ENCODE measurements around the gene CCL27.
A peak's percentile ranks its signal among the peaks of the same experiment; 100 is the strongest.

CCL27 gene

GRCh38 chr9:34636791-34637355, 25.6 kb downstream of the CCL27 start:
- peak overlapping the region; percentile 83 for H3K27ac Mint-ChIP-seq
- H3K36me3 Mint-ChIP-seq: peaks cover 12% of the 10 kb centered on the region
- no peaks in the 10 kb centered on the region for H3K27me3 Mint-ChIP-seq
- DNase-seq: peak; percentile 30
- CTCF ChIA-PET: interaction anchor here (0.9 to 9.9 kb wide), 7 partner anchors 10 to 348 kb away, joined by 3 to 130 read pairs (median 7); partner anchors contain the start of genes DCTN3, GALT and RPP25L
- peak overlapping the region; percentile 88 for H3K4me3 Mint-ChIP-seq
- H3K4me1 Mint-ChIP-seq: peaks cover 42% of the 10 kb centered on the region
- no peaks in the 10 kb centered on the region for H3K9me3 Mint-ChIP-seq

- no peaks in the 10 kb centered on the region for H3K9me3 Mint-ChIP-seq
- CTCF ChIA-PET: interaction anchor here (0.7 to 9.9 kb wide), 7 partner anchors 11 to 112 kb away, joined by 3 to 130 read pairs (median 33); partner anchors contain the start of genes DCTN3, ENHO, GALT and RPP25L
- H3K4me3 Mint-ChIP-seq: peak overlapping the region; percentile 59
- H3K27me3 Mint-ChIP-seq: peaks cover 9% of the 10 kb centered on the region
- DNase-seq: no peak
- H3K27ac Mint-ChIP-seq: no peak overlapping the region
- peaks cover 12% of the 10 kb centered on the region for H3K36me3 Mint-ChIP-seq
- peaks cover 42% of the 10 kb centered on the region for H3K4me1 Mint-ChIP-seq
Observed at GRCh38 chr9:34635556-34635955, 26.9 kb downstream of the CCL27 start.

- Mint-ChIP-seq H3K4me1 (peaks cover 46% of the 10 kb centered on the region), H3K4me3 (no peak overlapping the region), H3K27ac (no peak overlapping the region), H3K36me3 (peaks cover 12% of the 10 kb centered on the region), H3K27me3 (peaks cover 17% of the 10 kb centered on the region), H3K9me3 (no peaks in the 10 kb centered on the region)
- DNase-seq: no peak
- CTCF ChIA-PET: interaction anchor here (0.7 to 9.9 kb wide), 19 partner anchors 8 to 303 kb away, joined by 3 to 130 read pairs (median 5); partner anchors contain the start of genes DCTN3, GALT and RPP25L
Observed at GRCh38 chr9:34634551-34635248, 27.8 kb downstream of the CCL27 start.

GRCh38 chr9:34633851-34634550, 28.5 kb downstream of the CCL27 start:
- no peaks in the 10 kb centered on the region for H3K9me3 Mint-ChIP-seq
- no peak overlapping the region for H3K4me3 Mint-ChIP-seq
- peaks cover 24% of the 10 kb centered on the region for H3K27me3 Mint-ChIP-seq
- H3K36me3 Mint-ChIP-seq: peaks cover 12% of the 10 kb centered on the region
- H3K4me1 Mint-ChIP-seq: peaks cover 50% of the 10 kb centered on the region
- CTCF ChIA-PET: interaction anchor here (0.6 to 9.9 kb wide), 18 partner anchors 9 to 302 kb away, joined by 3 to 130 read pairs (median 6); partner anchors contain the start of genes DCTN3, GALT and RPP25L
- peak; percentile 87 for DNase-seq
- no peak overlapping the region for H3K27ac Mint-ChIP-seq

- no peak for DNase-seq
- Mint-ChIP-seq H3K27ac (no peak overlapping the region), H3K4me3 (no peak overlapping the region)
Observed at GRCh38 chr9:34633166-34633565, 29.3 kb downstream of the CCL27 start.

GRCh38 chr9:34630402-34631154, 31.9 kb downstream of the CCL27 start:
- DNase-seq: no peak
- CTCF ChIA-PET: interaction anchor here (5.8 to 9.9 kb wide), 2 partner anchors 9 to 16 kb away, joined by 40 to 130 read pairs; partner anchors contain the start of genes DCTN3 and RPP25L
- H3K36me3 Mint-ChIP-seq: peaks cover 5% of the 10 kb centered on the region
- H3K4me3 Mint-ChIP-seq: no peak overlapping the region
- H3K27ac Mint-ChIP-seq: no peak overlapping the region
- H3K9me3 Mint-ChIP-seq: no peaks in the 10 kb centered on the region
- H3K4me1 Mint-ChIP-seq: peaks cover 30% of the 10 kb centered on the region
- peaks cover 59% of the 10 kb centered on the region for H3K27me3 Mint-ChIP-seq

More at GRCh38 chr9:34633166-34633565, 29.3 kb downstream of the CCL27 start:
- Mint-ChIP-seq H3K9me3 (no peaks in the 10 kb centered on the region), H3K36me3 (peaks cover 12% of the 10 kb centered on the region), H3K4me1 (peaks cover 46% of the 10 kb centered on the region), H3K27me3 (peaks cover 33% of the 10 kb centered on the region)
- CTCF ChIA-PET: interaction anchor here (1.3 to 9.9 kb wide), 9 partner anchors 10 to 131 kb away, joined by 5 to 130 read pairs (median 16); partner anchors contain the start of genes DCTN3, GALT and RPP25L

- CTCF ChIA-PET: interaction anchor here (0.7 to 9.9 kb wide), 3 partner anchors 15 to 24 kb away, joined by 3 to 130 read pairs (median 4); partner anchors contain the start of gene RPP25L
- Mint-ChIP-seq H3K4me3 (peak overlapping the region; percentile 65), H3K4me1 (peaks cover 21% of the 10 kb centered on the region), H3K36me3 (no peaks in the 10 kb centered on the region), H3K9me3 (no peaks in the 10 kb centered on the region), H3K27ac (no peak overlapping the region), H3K27me3 (peaks cover 70% of the 10 kb centered on the region)
- no peak for DNase-seq
Observed at GRCh38 chr9:34629491-34629808, 33.0 kb downstream of the CCL27 start.

- H3K27ac Mint-ChIP-seq: no peak within 1 kb of the TSS
- no peaks in the 10 kb centered on the region for H3K36me3 Mint-ChIP-seq
- H3K27me3 Mint-ChIP-seq: peaks cover 76% of the 10 kb centered on the region
- peak within 1 kb of the TSS; percentile 65 for H3K4me3 Mint-ChIP-seq
- CTCF ChIA-PET: interaction anchor here (1.3 to 9.9 kb wide), 2 partner anchors 14 to 23 kb away, joined by 4 to 130 read pairs; partner anchors contain the start of gene RPP25L
- H3K9me3 Mint-ChIP-seq: no peaks in the 10 kb centered on the region
- H3K4me1 Mint-ChIP-seq: peaks cover 18% of the 10 kb centered on the region
- peak; percentile 58 for DNase-seq
Observed at GRCh38 chr9:34628656-34629490, 33.6 kb downstream of the CCL27 start, which contains the start of gene ARID3C. ARID3C (minus strand) TSS chr9:34629066; CDS start chr9:34628014, 1,052 bp downstream.

GRCh38 chr9:34627716-34628655, 34.5 kb downstream of the CCL27 start:
- CTCF ChIA-PET: no interaction called here
- Mint-ChIP-seq H3K27me3 (peaks cover 84% of the 10 kb centered on the region), H3K4me3 (peak overlapping the region; percentile 60), H3K36me3 (no peaks in the 10 kb centered on the region), H3K27ac (no peak overlapping the region), H3K9me3 (no peaks in the 10 kb centered on the region), H3K4me1 (peaks cover 21% of the 10 kb centered on the region)
- no peak for DNase-seq

- DNase-seq: no peak
- CTCF ChIA-PET: interaction anchor here (1.1 to 2.4 kb wide), 5 partner anchors 8 to 33 kb away, joined by 3 to 13 read pairs (median 5); partner anchors contain the start of gene SIGMAR1
- Mint-ChIP-seq H3K27me3 (peaks cover 96% of the 10 kb centered on the region), H3K9me3 (no peaks in the 10 kb centered on the region), H3K36me3 (no peaks in the 10 kb centered on the region), H3K4me3 (no peak overlapping the region), H3K4me1 (peaks cover 28% of the 10 kb centered on the region), H3K27ac (no peak overlapping the region)
Observed at GRCh38 chr9:34625186-34625486, 37.3 kb downstream of the CCL27 start.

GRCh38 chr9:34624475-34625185, 37.8 kb downstream of the CCL27 start:
- Mint-ChIP-seq H3K4me1 (peaks cover 31% of the 10 kb centered on the region), H3K9me3 (no peaks in the 10 kb centered on the region), H3K27me3 (peaks cover 91% of the 10 kb centered on the region), H3K4me3 (no peak overlapping the region), H3K27ac (no peak overlapping the region), H3K36me3 (no peaks in the 10 kb centered on the region)
- DNase-seq: no peak
- CTCF ChIA-PET: interaction anchor here (1.1 to 2.4 kb wide), 3 partner anchors 10 to 13 kb away, joined by 3 to 13 read pairs (median 7); partner anchors contain the start of gene SIGMAR1

Data from activated naive CD4-positive, alpha-beta T cell treated with anti-CD3 and anti-CD28 coated beads, Interleukin-2, amount 10 ng/mL, durations not matched to agents 7 days and 5 days (primary cell).